HL-60 (cell line): ENCODE measurements around the gene PRMT7.

Source experiments
- DNase-seq, 2 experiments: peaks; one replicate each; pipeline ENCODE4 v3.0.0-alpha.2; 2010 to 2020; ENCODE audit warnings: low read depth in 1 of 2, low spot score in 1 of 2
- H3K27ac ChIP-seq: fragments of 250-450 bp; sonication (Bioruptor Pico); replicated peaks from 2 replicates; pipeline ENCODE4 v1.5.1; 2020; ENCODE audit warnings: mild to moderate bottlenecking, moderate library complexity
- H3K27me3 ChIP-seq: fragments of 250-450 bp; sonication (Bioruptor Pico); 2 replicates; pipeline ENCODE4 v1.5.1; 2021; ENCODE audit warnings: mild to moderate bottlenecking, moderate library complexity; ENCODE audit not compliant: insufficient read depth, poor library complexity, severe bottlenecking
- H3K4me3 ChIP-seq: replicated peaks from 2 replicates; pipeline ENCODE4 v1.5.1; 2011; ENCODE audit warnings: mild to moderate bottlenecking, control low read depth, low read length; ENCODE audit not compliant: insufficient read depth
- CTCF ChIP-seq: IDR thresholded peaks from one replicate; pipeline ENCODE4 v1.5.1; 2011; ENCODE audit warnings: low read length, control low read depth, inconsistent platforms; ENCODE audit not compliant: insufficient read depth
- GABPA ChIP-seq: IDR thresholded peaks from 2 replicates; pipeline ENCODE4 v1.6.1; 2012; ENCODE audit warnings: low read depth
- POLR2AphosphoS5 ChIP-seq: IDR thresholded peaks from 2 replicates; pipeline ENCODE4 v1.6.1; 2012; ENCODE audit warnings: low read depth
- REST ChIP-seq: IDR thresholded peaks from 2 replicates; pipeline ENCODE4 v1.6.1; 2012; ENCODE audit warnings: low read depth; ENCODE audit not compliant: insufficient replicate concordance
- SPI1 ChIP-seq: IDR thresholded peaks from 2 replicates; pipeline ENCODE4 v1.6.1; 2012; ENCODE audit warnings: low read depth, mild to moderate bottlenecking, borderline replicate concordance

The PRMT7 gene

GRCh38 chr16:68380676-68381362 lies 70.0 kb downstream of the PRMT7 start:
- TF ChIP-seq CTCF (no peak), SPI1 (no peak), POLR2AphosphoS5 (no peak), REST (no peak), GABPA (no peak)
- Histone ChIP-seq H3K27me3 (no peaks in the 10 kb centered on the region), H3K27ac (no peak overlapping the region), H3K4me3 (no peak overlapping the region)
- no peak for DNase-seq

- H3K27me3 ChIP-seq = no peaks in the 10 kb centered on the region
- TF ChIP-seq SPI1 = no peak
- no peak for TF ChIP-seq CTCF
- TF ChIP-seq GABPA = no peak
- no peak for TF ChIP-seq REST
- TF ChIP-seq POLR2AphosphoS5 = no peak
- H3K4me3 ChIP-seq = no peak overlapping the region
- DNase-seq = no peak
- no peak overlapping the region for H3K27ac ChIP-seq
These were observed 70.5 kb downstream of the PRMT7 start for GRCh38 chr16:68381363-68381724.

GRCh38 chr16:68382296-68382718 lies 71.5 kb downstream of the PRMT7 start:
- no peak for DNase-seq
- TF ChIP-seq CTCF (peak; percentile 27), REST (no peak), GABPA (no peak), POLR2AphosphoS5 (no peak), SPI1 (no peak)
- no peak overlapping the region for H3K4me3 ChIP-seq
- H3K27me3 ChIP-seq = no peaks in the 10 kb centered on the region
- no peak overlapping the region for H3K27ac ChIP-seq
